HCT116 (cell line): ENCODE results near the gene CPEB3. TPM values are rescaled to one million over a fixed set of nuclear protein-coding genes. Genes with fewer than 3 reads are reported as not detected.

ENCODE experiments used
- ATAC-seq: fragments of 200-7000 bp; cut with Tn5 transposase; 2 replicates; pipeline ENCODE4 v1.9.1; 2020; ENCODE audit warnings: mild to moderate bottlenecking, moderate library complexity
- BruUV-seq: library from RNA; stranded (reverse); fragments of 400-500 nt; replicated peaks from 2 replicates; lab custom pipeline; 2021; lab: Mats Ljungman, UMichigan
- CTCF ChIA-PET: fragments of 300-600 bp; sonication (Branson Sonifier 250); formaldehyde crosslinking; loops from one replicate; lab custom pipeline; 2021; ENCODE audit warnings: antibody characterized with exemption; lab: Charles Lee
- POLR2A ChIA-PET: fragments of 300-600, 350-600 bp; sonication (Branson Sonifier 250); formaldehyde crosslinking; loops from one replicate; lab custom pipeline; 2021; ENCODE audit warnings: antibody characterized with exemption; lab: Charles Lee
- RAD21 ChIA-PET, 2 experiments: fragments of 300-600 bp; sonication (Branson Sonifier 250); formaldehyde crosslinking; loops; one replicate each; lab custom pipeline; 2023; ENCODE audit warnings: low total read pairs in 2 of 2; ENCODE audit not compliant: uncharacterized antibody in 2 of 2, unreplicated experiment in 2 of 2, low non-redundant PET in 1 of 2; lab: Charles Lee
- DNase-seq: peaks from one replicate; pipeline ENCODE4 v3.0.0-alpha.2; 2010; ENCODE audit warnings: low read depth, low spot score
- H2AFZ ChIP-seq: fragments of 200-600 bp; shearing (Covaris generic), sonication (generic); 2 replicates; pipeline ENCODE4 v1.6.1; 2017; ENCODE audit warnings: low read depth, mixed run types, mixed read lengths, antibody characterized with exemption, low read length; ENCODE audit not compliant: poor library complexity, severe bottlenecking
- H3K27ac ChIP-seq: 2 replicates; pipeline ENCODE4 v1.5.1; 2012; ENCODE audit warnings: low read depth, low read length
- H3K27me3 ChIP-seq: fragments of 200-600 bp; sonication (generic); 2 replicates; pipeline ENCODE4 v1.6.1; 2016; ENCODE audit warnings: mixed run types, low read length, mixed read lengths; ENCODE audit not compliant: insufficient read depth
- H3K36me3 ChIP-seq, 2 experiments: fragments of 200-500 bp in 1 of 2; fragments of 200-600 bp in 1 of 2; sonication (Bioruptor generic) in 1 of 2; sonication (generic) in 1 of 2; 2 replicates each; pipeline versions ENCODE4 v1.5.1 to v1.6.1; 2014 to 2016; ENCODE audit warnings: low read length in 2 of 2, inconsistent platforms in 1 of 2, mixed read lengths in 1 of 2, mixed run types in 1 of 2; ENCODE audit not compliant: insufficient read depth in 2 of 2, control insufficient read depth in 1 of 2
- H3K4me1 ChIP-seq, 2 experiments: fragments of 200-600 bp in 1 of 2; sonication (generic) in 1 of 2; 2 replicates each; pipeline versions ENCODE4 v1.5.1 to v1.6.1; 2012 to 2017; ENCODE audit warnings: low read length in 2 of 2, inconsistent platforms in 1 of 2, mild to moderate bottlenecking in 1 of 2, mixed read lengths in 1 of 2, mixed run types in 1 of 2, moderate library complexity in 1 of 2; ENCODE audit not compliant: insufficient read depth in 2 of 2, control insufficient read depth in 1 of 2
- H3K4me2 ChIP-seq: fragments of 200-600 bp; sonication (generic); 2 replicates; pipeline ENCODE4 v1.6.1; 2017; ENCODE audit warnings: mixed run types, low read length, mixed read lengths
- H3K4me3 ChIP-seq, 2 experiments: fragments of 200-600 bp in 1 of 2; sonication (generic) in 1 of 2; replicated peaks in 1 of 2; 2 replicates each; pipeline ENCODE4 v1.5.1; 2011 to 2016; ENCODE audit warnings: low read length in 2 of 2, control low read depth in 1 of 2, low read depth in 1 of 2, mild to moderate bottlenecking in 1 of 2, mixed read lengths in 1 of 2, mixed run types in 1 of 2
- H3K79me2 ChIP-seq: fragments of 200-600 bp; sonication (generic); 2 replicates; pipeline ENCODE4 v1.6.1; 2017; ENCODE audit warnings: mild to moderate bottlenecking, mixed run types, low read length, moderate library complexity, mixed read lengths; ENCODE audit not compliant: insufficient read depth
- H3K9ac ChIP-seq: fragments of 200-600 bp; sonication (generic); 2 replicates; pipeline ENCODE4 v1.6.1; 2016; ENCODE audit warnings: low read length, mixed read lengths
- H3K9me2 ChIP-seq: fragments of 200-600 bp; sonication (generic), shearing (Covaris generic); 2 replicates; pipeline ENCODE4 v1.6.1; 2017; ENCODE audit warnings: mixed run types, mild to moderate bottlenecking, moderate library complexity; ENCODE audit not compliant: insufficient read depth
- H3K9me3 ChIP-seq, 2 experiments: fragments of 200-500 bp in 1 of 2; fragments of 200-600 bp in 1 of 2; sonication (Bioruptor generic) in 1 of 2; sonication (generic) in 1 of 2; 2 replicates each; pipeline ENCODE4 v1.6.1; 2014 to 2017; ENCODE audit warnings: low read length in 2 of 2, mixed read lengths in 2 of 2, inconsistent platforms in 1 of 2, low read depth in 1 of 2, mild to moderate bottlenecking in 1 of 2, mixed run types in 1 of 2, moderate library complexity in 1 of 2; ENCODE audit not compliant: control insufficient read depth in 1 of 2, insufficient read depth in 1 of 2
- H4K20me1 ChIP-seq: fragments of 200-600 bp; sonication (generic), shearing (Covaris generic); 2 replicates; pipeline ENCODE4 v1.6.1; 2017; ENCODE audit warnings: mixed run types, mild to moderate bottlenecking, moderate library complexity; ENCODE audit not compliant: insufficient read depth
- ELF1 ChIP-seq: IDR thresholded peaks from 2 replicates; pipeline ENCODE4 v1.6.1; 2012; ENCODE audit warnings: low read depth, borderline replicate concordance
- POLR2A ChIP-seq: IDR thresholded peaks from 2 replicates; pipeline ENCODE4 v1.7.0; 2011; ENCODE audit warnings: borderline replicate concordance; ENCODE audit not compliant: insufficient read depth, insufficient read length; ENCODE audit errors: extremely low read depth
- POLR2AphosphoS5 ChIP-seq: IDR thresholded peaks from 2 replicates; pipeline ENCODE4 v1.6.1; 2011; ENCODE audit warnings: mild to moderate bottlenecking, low read depth, low read length, moderate library complexity
- RAD21 ChIP-seq: IDR thresholded peaks from 2 replicates; pipeline ENCODE4 v1.6.1; 2012; ENCODE audit warnings: low read depth, mild to moderate bottlenecking
- SIN3A ChIP-seq: IDR thresholded peaks from 2 replicates; pipeline ENCODE4 v1.6.1; 2012; ENCODE audit warnings: low read depth
- YY1 ChIP-seq: IDR thresholded peaks from 2 replicates; pipeline ENCODE4 v1.6.1; 2011; ENCODE audit warnings: low read length, low read depth, moderate library complexity, mild to moderate bottlenecking; ENCODE audit not compliant: insufficient replicate concordance; ENCODE audit errors: extremely low read depth
- ZNF274 ChIP-seq: fragments of 200-500 bp; sonication (Bioruptor generic); IDR thresholded peaks from 2 replicates; pipeline ENCODE4 v1.6.1; 2014; ENCODE audit warnings: mild to moderate bottlenecking, low read depth, low read length, inconsistent platforms
- intact Hi-C: fragments of 100-400 bp; cut with micrococcal nuclease; formaldehyde crosslinking; loops from 2 replicates; pipeline ENCODE4 v1.10.0; 2022
- total RNA-seq: library from RNA; stranded (reverse); gene quantifications from one replicate; pipeline ENCODE4 v1.2.1, GENCODE V29; 2021; ENCODE audit not compliant: unreplicated experiment

Gene CPEB3
- total RNA-seq, 1 experiment from 2014 or later, result 3.0 TPM

GRCh38 chr10:92081641-92082040 lies 209.2 kb downstream of the CPEB3 start:
- H2AFZ ChIP-seq, result no peak overlapping the region
- ChIA-PET RAD21 (no interaction called here), CTCF (no interaction called here), POLR2A (no interaction called here)
- DNase-seq, result no peak
- no peaks in the 10 kb centered on the region for H4K20me1 ChIP-seq
- ATAC-seq, result no peak
- no peaks in the 10 kb centered on the region for H3K9me2 ChIP-seq
- H3K4me2 ChIP-seq, result no peak overlapping the region
- no TSS peak for BruUV-seq
- no peak overlapping the region for H3K4me3 ChIP-seq
- H3K9me3 ChIP-seq, result no peaks in the 10 kb centered on the region
- no peak overlapping the region for H3K27ac ChIP-seq
- no peaks in the 10 kb centered on the region for H3K4me1 ChIP-seq
- no peaks in the 10 kb centered on the region for H3K79me2 ChIP-seq
- no peaks in the 10 kb centered on the region for H3K36me3 ChIP-seq
- intact Hi-C loops, result no loop called here
- TF ChIP-seq ELF1, result no peak
- no peak for TF ChIP-seq ZNF274
- no peak for TF ChIP-seq YY1
- no peak for TF ChIP-seq POLR2AphosphoS5
- TF ChIP-seq SIN3A, result no peak
- H3K9ac ChIP-seq, result no peak overlapping the region
- H3K27me3 ChIP-seq, result no peaks in the 10 kb centered on the region

DNA sequence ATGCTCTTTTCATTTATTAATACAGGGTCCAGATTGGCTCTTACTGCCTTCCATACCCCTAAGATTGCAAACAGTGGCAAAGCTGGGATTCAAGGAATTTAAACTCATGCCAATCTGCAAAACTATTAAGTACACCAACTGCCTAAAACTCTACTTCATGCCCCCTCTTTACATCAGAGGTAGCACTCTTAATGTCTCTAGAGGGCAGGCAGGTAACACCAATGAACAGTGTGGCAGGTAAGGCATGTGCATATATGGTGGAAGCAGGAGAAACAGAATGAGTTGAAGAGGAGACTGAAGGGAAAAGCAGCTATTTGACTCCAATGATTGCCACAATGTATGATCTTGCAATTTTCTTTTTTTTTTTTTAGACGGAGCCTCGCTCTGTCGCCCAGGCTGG lies 210.6 kb downstream of the CPEB3 start:
- intact Hi-C loops, result no loop called here
- Histone ChIP-seq H4K20me1 (no peaks in the 10 kb centered on the region), H3K27ac (no peak overlapping the region), H3K9me3 (no peaks in the 10 kb centered on the region), H3K9me2 (no peaks in the 10 kb centered on the region), H3K4me2 (no peak overlapping the region), H2AFZ (no peak overlapping the region), H3K27me3 (no peaks in the 10 kb centered on the region), H3K79me2 (no peaks in the 10 kb centered on the region), H3K4me1 (no peaks in the 10 kb centered on the region), H3K4me3 (no peak overlapping the region), H3K36me3 (no peaks in the 10 kb centered on the region), H3K9ac (no peak overlapping the region)
- peak; percentile 29; the same call in 1 of the 2 replicates for TF ChIP-seq RAD21
- TF ChIP-seq POLR2A, result no peak
- CTCF ChIA-PET, result no interaction called here
- POLR2A ChIA-PET, result no interaction called here
- BruUV-seq, result no TSS peak
- peak; percentile 52; the same call in 1 of the 2 replicates for ATAC-seq
- no peak for DNase-seq
- RAD21 ChIA-PET, result no interaction called here
